ENCODE results near the gene TTC24.

GRCh38 chr1:156571919-156572662 lies 7.4 kb upstream of the TTC24 start, which contains the start of gene IQGAP3:
- TF ChIP-seq PATZ1 (CRISPR knock-in tag; IDR thresholded peaks at IDR 0.05; ENCODE audit: borderline replicate concordance) (no peak), BACH2 (CRISPR knock-in tag; IDR thresholded peaks at IDR 0.05; ENCODE audit: borderline replicate concordance) (no peak), RARB (CRISPR knock-in tag; IDR thresholded peaks at IDR 0.05) (no peak), ARNTL (CRISPR knock-in tag; IDR thresholded peaks at IDR 0.05; ENCODE audit: borderline replicate concordance, low read depth) (no peak), TSHZ2 (CRISPR knock-in tag; IDR thresholded peaks at IDR 0.05) (no peak), CSRNP3 (CRISPR knock-in tag; IDR thresholded peaks at IDR 0.05) (no peak), CREB5 (CRISPR knock-in tag; IDR thresholded peaks at IDR 0.05; ENCODE audit: low read depth) (no peak), ZFP3 (CRISPR knock-in tag; IDR thresholded peaks at IDR 0.05) (no peak), ESRRG (CRISPR knock-in tag; IDR thresholded peaks at IDR 0.05) (no peak), TOX (CRISPR knock-in tag; IDR thresholded peaks at IDR 0.05; ENCODE audit: borderline replicate concordance) (no peak), ISL1 (CRISPR knock-in tag; IDR thresholded peaks at IDR 0.05) (no peak), ZFP30 (CRISPR knock-in tag; IDR thresholded peaks at IDR 0.05) (no peak)

Data from SK-N-SH treated with all-trans-retinoic acid at 6 μM for 48 hours (cell line).